Measurements from ENCODE around the gene SPDEF. TPM values are rescaled to one million over a fixed set of nuclear protein-coding genes. Genes with fewer than 3 reads are reported as not detected.

Gene SPDEF
- polyA plus RNA-seq, 2 of the 4 experiments (the other 2 are of a cell fraction), result 4.3 to 5.4 TPM

DNA sequence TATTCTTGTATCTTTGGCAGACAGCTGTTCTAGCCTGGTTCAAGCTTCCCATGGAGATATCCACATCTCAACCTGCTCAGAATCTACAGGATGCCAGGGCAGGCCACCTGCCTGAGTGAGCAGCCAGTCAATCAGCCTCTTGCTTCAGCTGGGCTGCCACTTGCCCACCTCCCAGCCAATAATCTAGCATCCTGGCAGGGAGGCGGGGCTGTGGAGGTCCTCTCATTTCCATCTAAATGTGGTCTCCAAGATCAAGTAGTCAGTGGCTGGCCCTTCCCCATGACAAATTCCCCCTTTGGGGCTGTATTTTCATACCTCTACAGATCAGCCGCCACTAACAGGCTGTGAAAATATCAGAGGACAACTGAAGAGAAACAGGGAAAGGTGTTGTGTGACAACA, 33.0 kb upstream of the SPDEF start:
- WGBS (ENCODE audit: missing lambda C conversion rate), result 46% methylated on average over 2 of the region's 2 CpGs
- ChIA-PET CTCF (interaction anchor here (0.8 to 0.9 kb wide), 2 partner anchors 127 to 129 kb away, joined by 3 read pairs; no protein-coding TSS in a partner anchor), POLR2A (no interaction called here)
- no peak for ATAC-seq
- DNase-seq (ENCODE audit: low read depth in 1 of 2, low spot score in 1 of 2), result no peak
- H3K27ac ChIP-seq, result no peak overlapping the region
- no peak for FAIRE-seq
- no peaks in the 10 kb centered on the region for H3K9me3 ChIP-seq
- H3K4me3 ChIP-seq, result no peak overlapping the region
- H3K4me2 ChIP-seq, result no peak overlapping the region
- no peak for TF ChIP-seq EP300 (IDR thresholded peaks at IDR 0.05)
- no peak for TF ChIP-seq ZFP36 (IDR thresholded peaks at IDR 0.05; ENCODE audit: borderline replicate concordance, partially characterized antibody)
- no peak for TF ChIP-seq NR3C1 (IDR thresholded peaks at IDR 0.05)
- TF ChIP-seq SREBF2 (IDR thresholded peaks at IDR 0.05), result no peak
- peaks cover 8% of the 10 kb centered on the region; the same call in 2 of the 3 replicates for H3K4me1 ChIP-seq

- ChIA-PET POLR2A (no interaction called here), CTCF (no interaction called here)
- WGBS (ENCODE audit: missing lambda C conversion rate), result 94% methylated on average over 2 of the region's 2 CpGs
- Histone ChIP-seq H3K4me2 (no peak overlapping the region), H3K4me3 (no peak overlapping the region), H3K4me1 (peaks cover 8% of the 10 kb centered on the region; the same call in 2 of the 3 replicates), H3K27ac (no peak overlapping the region), H3K9me3 (no peaks in the 10 kb centered on the region)
- no peak for DNase-seq (ENCODE audit: low read depth in 1 of 2, low spot score in 1 of 2)
- ATAC-seq, result no peak
- FAIRE-seq, result no peak
- TF ChIP-seq BCL3 (IDR thresholded peaks at IDR 0.05), result no peak
- TF ChIP-seq TP53 (CRISPR knock-in tag; IDR thresholded peaks at IDR 0.05), result no peak
Observed at GRCh38 chr6:34587851-34588250, 31.7 kb upstream of the SPDEF start.

- no peak for TF ChIP-seq BHLHE40 (IDR thresholded peaks at IDR 0.05; ENCODE audit: low read depth, low read length)
- TF ChIP-seq HOXB13 (CRISPR knock-in tag; IDR thresholded peaks at IDR 0.05; ENCODE audit: low read depth), result no peak
- no peak for TF ChIP-seq TFCP2L1 (CRISPR knock-in tag; IDR thresholded peaks at IDR 0.05)
- TF ChIP-seq, protein P1, sequence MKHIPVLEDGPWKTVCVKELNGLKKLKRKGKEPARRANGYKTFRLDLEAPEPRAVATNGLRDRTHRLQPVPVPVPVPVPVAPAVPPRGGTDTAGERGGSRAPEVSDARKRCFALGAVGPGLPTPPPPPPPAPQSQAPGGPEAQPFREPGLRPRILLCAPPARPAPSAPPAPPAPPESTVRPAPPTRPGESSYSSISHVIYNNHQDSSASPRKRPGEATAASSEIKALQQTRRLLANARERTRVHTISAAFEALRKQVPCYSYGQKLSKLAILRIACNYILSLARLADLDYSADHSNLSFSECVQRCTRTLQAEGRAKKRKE (CRISPR knock-in tag; IDR thresholded peaks at IDR 0.05; ENCODE audit: low read depth), result no peak
- no peak for TF ChIP-seq ESRRA (IDR thresholded peaks at IDR 0.05; ENCODE audit: borderline replicate concordance, low read length)
- TF ChIP-seq RAD21 (conservative IDR thresholded peaks at IDR 0.05 in 1 of 2, IDR thresholded peaks at IDR 0.05 in 1 of 2), result no peak
- no peak for TF ChIP-seq ZFP36 (IDR thresholded peaks at IDR 0.05; ENCODE audit: borderline replicate concordance, partially characterized antibody)
- no peak for TF ChIP-seq RCOR1 (IDR thresholded peaks at IDR 0.05; ENCODE audit: low read depth, low read length)
- no peak for TF ChIP-seq FOXS1 (CRISPR knock-in tag; IDR thresholded peaks at IDR 0.05)
- TF ChIP-seq ZC3H11A (IDR thresholded peaks at IDR 0.05), result no peak
- no peak for TF ChIP-seq JUN (IDR thresholded peaks at IDR 0.05)
- TF ChIP-seq MYC (IDR thresholded peaks at IDR 0.05; ENCODE audit: borderline replicate concordance, low read length), result no peak
- no peak for TF ChIP-seq EHMT2 (IDR thresholded peaks at IDR 0.05; ENCODE audit: low read depth)
- no peak for TF ChIP-seq NPAS2 (CRISPR knock-in tag; IDR thresholded peaks at IDR 0.05; ENCODE audit: borderline replicate concordance)
- TF ChIP-seq GATA3 (IDR thresholded peaks at IDR 0.05; ENCODE audit: borderline replicate concordance), result no peak
- no peak for TF ChIP-seq EHF (CRISPR knock-in tag; IDR thresholded peaks at IDR 0.05)
- TF ChIP-seq MAZ (IDR thresholded peaks at IDR 0.05; ENCODE audit: borderline replicate concordance, low read depth, low read length), result no peak
- 79% methylated on average over 2 of the region's 2 CpGs for WGBS (ENCODE audit: missing lambda C conversion rate)
- Histone ChIP-seq H3K9me3 (no peaks in the 10 kb centered on the region), H3K27ac (no peak overlapping the region), H3K4me2 (no peak overlapping the region), H3K4me3 (no peak overlapping the region), H3K4me1 (peaks cover 8% of the 10 kb centered on the region; the same call in 2 of the 3 replicates)
- CTCF ChIA-PET, result interaction anchor here (1.5 kb wide), 1 partner anchor 22 kb away, joined by 3 read pairs; no protein-coding TSS in a partner anchor
- POLR2A ChIA-PET, result no interaction called here
- DNase-seq (ENCODE audit: low read depth in 1 of 2, low spot score in 1 of 2), result no peak
- FAIRE-seq, result no peak
- no peak for ATAC-seq
Observed at GRCh38 chr6:34587325-34587724, 31.2 kb upstream of the SPDEF start.

All from A549 (cell line).